Neural crest cell (in vitro differentiated cells): Measurements from ENCODE around the gene KLHL9. TPM values are rescaled to one million over a fixed set of nuclear protein-coding genes. Genes with fewer than 3 reads are reported as not detected.

Experiments
- DNase-seq: peaks from one replicate; pipeline ENCODE4 v3.0.0; 2021; ENCODE audit warnings: low read depth, mixed read lengths, low spot score
- H3K27ac Mint-ChIP-seq: one replicate; pipeline ENCODE4 v1.8.0; 2021; ENCODE audit warnings: mild to moderate bottlenecking, mixed read lengths; ENCODE audit not compliant: unreplicated experiment
- H3K27me3 Mint-ChIP-seq: 2 replicates; pipeline ENCODE4 v1.8.0; 2021; ENCODE audit warnings: low read depth, mild to moderate bottlenecking, mixed read lengths
- H3K36me3 Mint-ChIP-seq: 2 replicates; pipeline ENCODE4 v1.8.0; 2021; ENCODE audit warnings: low read depth, mild to moderate bottlenecking, mixed read lengths
- H3K4me1 Mint-ChIP-seq: 2 replicates; pipeline ENCODE4 v1.8.0; 2021; ENCODE audit warnings: mixed read lengths
- H3K4me3 Mint-ChIP-seq: one replicate; pipeline ENCODE4 v1.8.0; 2021; ENCODE audit warnings: mild to moderate bottlenecking, mixed read lengths
- H3K9me3 Mint-ChIP-seq: 2 replicates; pipeline ENCODE4 v1.8.0; 2021; ENCODE audit warnings: mixed read lengths
- CTCF ChIP-seq: fragments of 200-600 bp; sonication (generic); conservative IDR thresholded peaks from 2 replicates; pipeline ENCODE4 v1.5.0; 2021; ENCODE audit warnings: antibody characterized with exemption, mild to moderate bottlenecking
- total RNA-seq: library from RNA; stranded (reverse); gene quantifications from 2 replicates; pipeline ENCODE4 v1.2.1, GENCODE V29; 2021

The KLHL9 gene
- total RNA-seq, 1 donor from 2014 or later = 31.7 TPM

GRCh38 chr9:21294364-21294774, 40.8 kb downstream of the KLHL9 start:
- Mint-ChIP-seq H3K27me3 (peaks cover 49% of the 10 kb centered on the region), H3K4me3 (no peak overlapping the region), H3K9me3 (no peaks in the 10 kb centered on the region), H3K36me3 (no peaks in the 10 kb centered on the region), H3K27ac (no peak overlapping the region), H3K4me1 (no peaks in the 10 kb centered on the region)
- no peak for DNase-seq
- TF ChIP-seq CTCF = no peak

GRCh38 chr9:21289848-21290247, 45.4 kb downstream of the KLHL9 start:
- H3K27ac Mint-ChIP-seq = no peak overlapping the region
- H3K4me1 Mint-ChIP-seq = no peaks in the 10 kb centered on the region
- DNase-seq = no peak
- H3K36me3 Mint-ChIP-seq = no peaks in the 10 kb centered on the region
- H3K27me3 Mint-ChIP-seq = peaks cover 46% of the 10 kb centered on the region
- no peak overlapping the region for H3K4me3 Mint-ChIP-seq
- TF ChIP-seq CTCF = no peak
- no peaks in the 10 kb centered on the region for H3K9me3 Mint-ChIP-seq

GRCh38 chr9:21287280-21287679, 47.9 kb downstream of the KLHL9 start:
- Mint-ChIP-seq H3K9me3 (no peaks in the 10 kb centered on the region), H3K4me1 (no peaks in the 10 kb centered on the region), H3K4me3 (no peak overlapping the region), H3K27me3 (peaks cover 34% of the 10 kb centered on the region), H3K36me3 (no peaks in the 10 kb centered on the region), H3K27ac (no peak overlapping the region)
- TF ChIP-seq CTCF = no peak
- no peak for DNase-seq

GRCh38 chr9:21286659-21287058, 48.5 kb downstream of the KLHL9 start:
- no peaks in the 10 kb centered on the region for H3K36me3 Mint-ChIP-seq
- H3K9me3 Mint-ChIP-seq = no peaks in the 10 kb centered on the region
- TF ChIP-seq CTCF = no peak
- H3K27me3 Mint-ChIP-seq = peaks cover 31% of the 10 kb centered on the region
- H3K4me3 Mint-ChIP-seq = no peak overlapping the region
- H3K4me1 Mint-ChIP-seq = no peaks in the 10 kb centered on the region
- no peak for DNase-seq
- H3K27ac Mint-ChIP-seq = no peak overlapping the region

- no peak for TF ChIP-seq CTCF
- no peaks in the 10 kb centered on the region for H3K4me1 Mint-ChIP-seq
- H3K27ac Mint-ChIP-seq = no peak overlapping the region
- no peak for DNase-seq
- no peaks in the 10 kb centered on the region for H3K36me3 Mint-ChIP-seq
- H3K4me3 Mint-ChIP-seq = no peak overlapping the region
- no peaks in the 10 kb centered on the region for H3K9me3 Mint-ChIP-seq
- H3K27me3 Mint-ChIP-seq = peaks cover 33% of the 10 kb centered on the region
Measured at GRCh38 chr9:21286099-21286498, 49.1 kb downstream of the KLHL9 start.

- H3K9me3 Mint-ChIP-seq = no peaks in the 10 kb centered on the region
- no peaks in the 10 kb centered on the region for H3K36me3 Mint-ChIP-seq
- no peak overlapping the region for H3K4me3 Mint-ChIP-seq
- H3K4me1 Mint-ChIP-seq = no peaks in the 10 kb centered on the region
- no peak overlapping the region for H3K27ac Mint-ChIP-seq
- no peak for TF ChIP-seq CTCF
- DNase-seq = no peak
- peaks cover 31% of the 10 kb centered on the region for H3K27me3 Mint-ChIP-seq
Measured at GRCh38 chr9:21281275-21281674, 53.9 kb downstream of the KLHL9 start.
